ENCODE results near the gene FRS3. TPM values are rescaled to one million over a fixed set of nuclear protein-coding genes. Genes with fewer than 3 reads are reported as not detected.

The FRS3 gene
- total and polyA plus RNA-seq, 2 of the 8 experiments (the other 6 are each of a cell fraction or from before 2014, with no cell fraction given), result 3.4 to 4.4 TPM

DNA sequence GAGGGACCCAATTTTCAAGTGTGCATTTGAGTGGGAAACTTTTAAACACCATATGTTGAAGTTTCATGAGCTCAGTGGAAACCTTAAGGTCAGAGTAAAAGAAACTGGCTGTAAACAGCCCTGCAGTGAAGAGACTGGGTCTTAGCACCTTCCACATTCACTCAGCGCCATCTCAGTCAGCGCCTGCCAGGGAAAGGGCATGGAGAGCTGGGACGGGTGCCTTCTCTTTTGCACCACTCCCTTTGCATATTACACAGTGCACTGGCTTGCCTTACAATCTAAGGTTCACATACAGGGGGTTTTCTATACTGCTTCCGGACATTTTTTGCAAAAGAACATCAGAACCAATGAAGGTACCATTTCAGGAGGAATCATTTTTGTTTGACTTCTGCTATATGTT lies 12.3 kb upstream of the FRS3 start:
- Histone ChIP-seq H3K4me2 (ENCODE audit: insufficient read depth in 1 of 2, low read depth in 2 of 2, low read length in 2 of 2) (no peak overlapping the region), H4K8ac (ENCODE audit: extremely low read depth, insufficient read depth, low read length) (no peak overlapping the region), H2BK5ac (ENCODE audit: low read depth, low read length) (no peak overlapping the region), H3K36me3 (ENCODE audit: control insufficient read depth in 2 of 4, insufficient read depth in 4 of 4, low read length in 3 of 4) (peaks cover 14 to 57% (median 28%) of the 10 kb centered on the region in 4 experiments; a peak in 7 of 8 replicates), H4K5ac (ENCODE audit: insufficient read length, low read depth, low read length) (no peak overlapping the region), H3K14ac (ENCODE audit: insufficient read length) (no peak overlapping the region), H4K91ac (replicated peaks; ENCODE audit: insufficient read length, low read length) (no peak overlapping the region), H3K79me2 (ENCODE audit: control insufficient read depth in 1 of 2, insufficient read depth in 2 of 2, low read length in 2 of 2) (peaks cover 0 to 12% of the 10 kb centered on the region in 2 experiments; a peak in 3 of 4 replicates), H3K4me1 (replicated peaks in 1 of 4; ENCODE audit: control insufficient read depth in 3 of 4, insufficient read depth in 4 of 4, low read length in 3 of 4) (no peaks in the 10 kb centered on the region; a peak in 1 of 7 replicates), H2BK20ac (ENCODE audit: low read length) (no peak overlapping the region), H3K18ac (ENCODE audit: extremely low read depth, low read length) (no peak overlapping the region), H2BK12ac (ENCODE audit: low read depth, low read length) (no peak overlapping the region), H3K9me3 (ENCODE audit: insufficient read depth in 2 of 2, low read depth in 1 of 2, low read length in 1 of 2) (no peaks in the 10 kb centered on the region), H2AK5ac (ENCODE audit: low read depth, low read length) (no peak overlapping the region), H2BK120ac (replicated peaks; ENCODE audit: low read depth, low read length) (no peak overlapping the region), H3K27me3 (replicated peaks in 1 of 4; ENCODE audit: control insufficient read depth in 3 of 4, extremely low read depth in 1 of 4, insufficient read depth in 3 of 4, low read length in 3 of 4) (no peaks in the 10 kb centered on the region), H2BK15ac (ENCODE audit: low read length) (no peak overlapping the region), H3K56ac (replicated peaks; ENCODE audit: insufficient read length, low read depth, low read length) (no peak overlapping the region), H3K4me3 (ENCODE audit: extremely low read depth in 1 of 4, insufficient read depth in 2 of 4, low read depth in 3 of 4, low read length in 4 of 4) (no peak overlapping the region), H3K23ac (ENCODE audit: insufficient read length) (no peak overlapping the region), H3K79me1 (ENCODE audit: low read depth, low read length) (peaks cover 2% of the 10 kb centered on the region), H3K9ac (replicated peaks in 1 of 4; ENCODE audit: extremely low read depth in 1 of 4, low read depth in 3 of 4, low read length in 3 of 4) (no peak overlapping the region), H4K20me1 (replicated peaks in 1 of 2; ENCODE audit: control insufficient read depth in 1 of 2, insufficient read depth in 2 of 2, low read length in 2 of 2) (peaks cover 0 to 1% of the 10 kb centered on the region in 2 experiments), H2AFZ (ENCODE audit: low read length) (no peak overlapping the region), H3K23me2 (ENCODE audit: low read depth, low read length) (peaks cover under 1% of the 10 kb centered on the region), H3K4ac (replicated peaks; ENCODE audit: insufficient read length, low read depth, low read length) (no peak overlapping the region), H3K27ac (ENCODE audit: low read depth, low read length) (no peak overlapping the region)
- TF ChIP-seq EP300 (IDR thresholded peaks at IDR 0.05; ENCODE audit: borderline replicate concordance in 1 of 2, low read depth in 2 of 2, low read length in 2 of 2) (no peak), SP2 (IDR thresholded peaks at IDR 0.05; ENCODE audit: low read length) (no peak), KDM5A (IDR thresholded peaks at IDR 0.05; ENCODE audit: low read length) (no peak), KDM1A (IDR thresholded peaks at IDR 0.05; ENCODE audit: borderline replicate concordance, low read length) (no peak), BACH1 (IDR thresholded peaks at IDR 0.05; ENCODE audit: low read length) (no peak), PHF8 (conservative IDR thresholded peaks at IDR 0.05; ENCODE audit: low read depth, low read length) (no peak), CTBP2 (IDR thresholded peaks at IDR 0.05; ENCODE audit: borderline replicate concordance, insufficient read depth, insufficient read length, low read length) (no peak), RFX5 (IDR thresholded peaks at IDR 0.05; ENCODE audit: borderline replicate concordance, low read depth, low read length) (no peak)
- TF ChIP-seq, protein P1, sequence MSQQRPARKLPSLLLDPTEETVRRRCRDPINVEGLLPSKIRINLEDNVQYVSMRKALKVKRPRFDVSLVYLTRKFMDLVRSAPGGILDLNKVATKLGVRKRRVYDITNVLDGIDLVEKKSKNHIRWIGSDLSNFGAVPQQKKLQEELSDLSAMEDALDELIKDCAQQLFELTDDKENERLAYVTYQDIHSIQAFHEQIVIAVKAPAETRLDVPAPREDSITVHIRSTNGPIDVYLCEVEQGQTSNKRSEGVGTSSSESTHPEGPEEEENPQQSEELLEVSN (IDR thresholded peaks at IDR 0.05), result no peak
- ChIA-PET POLR2A (ENCODE audit: partially characterized antibody) (interaction anchor here (0.9 to 2.5 kb wide), 4 partner anchors 14 to 267 kb away, joined by 3 to 6 read pairs (median 4); no protein-coding TSS in a partner anchor), CTCF (ENCODE audit: partially characterized antibody) (interaction anchor here (1.2 to 2.0 kb wide), 3 partner anchors 10 to 253 kb away, joined by 4 to 7 read pairs (median 6); no protein-coding TSS in a partner anchor)
- FAIRE-seq (no peak), DNase-seq (ENCODE audit: low read depth in 1 of 2, low spot score in 2 of 2) (no peak)
- WGBS, 2 experiments (ENCODE audit: extremely low coverage in 1 of 2, insufficient coverage in 1 of 2, insufficient read length in 1 of 2, insufficient replicate concordance in 2 of 2, low coverage in 1 of 2, low lambda C conversion rate in 2 of 2, missing lambda C conversion rate in 1 of 2), result 86% methylated on average over 4 of the region's 4 CpGs; no CpG with 5 or more reads in 1 of the 2 experiments
